HG03521 (cell line): ENCODE data around the gene POP7.
A peak's percentile ranks its signal among the peaks of the same experiment; 100 is the strongest.
"Not testable (repeated sequence)": the region's sequence is repeated elsewhere in the genome, so short reads cannot be mapped to it uniquely, and the experiment has no call there.

ENCODE experiments used
- ATAC-seq: cut with Tn5 transposase; IDR thresholded peaks from one replicate; pipeline ENCODE4 v1.9.1; 2021; ENCODE audit warnings: mild to moderate bottlenecking, moderate library complexity; ENCODE audit not compliant: unreplicated experiment

Gene POP7

DNA sequence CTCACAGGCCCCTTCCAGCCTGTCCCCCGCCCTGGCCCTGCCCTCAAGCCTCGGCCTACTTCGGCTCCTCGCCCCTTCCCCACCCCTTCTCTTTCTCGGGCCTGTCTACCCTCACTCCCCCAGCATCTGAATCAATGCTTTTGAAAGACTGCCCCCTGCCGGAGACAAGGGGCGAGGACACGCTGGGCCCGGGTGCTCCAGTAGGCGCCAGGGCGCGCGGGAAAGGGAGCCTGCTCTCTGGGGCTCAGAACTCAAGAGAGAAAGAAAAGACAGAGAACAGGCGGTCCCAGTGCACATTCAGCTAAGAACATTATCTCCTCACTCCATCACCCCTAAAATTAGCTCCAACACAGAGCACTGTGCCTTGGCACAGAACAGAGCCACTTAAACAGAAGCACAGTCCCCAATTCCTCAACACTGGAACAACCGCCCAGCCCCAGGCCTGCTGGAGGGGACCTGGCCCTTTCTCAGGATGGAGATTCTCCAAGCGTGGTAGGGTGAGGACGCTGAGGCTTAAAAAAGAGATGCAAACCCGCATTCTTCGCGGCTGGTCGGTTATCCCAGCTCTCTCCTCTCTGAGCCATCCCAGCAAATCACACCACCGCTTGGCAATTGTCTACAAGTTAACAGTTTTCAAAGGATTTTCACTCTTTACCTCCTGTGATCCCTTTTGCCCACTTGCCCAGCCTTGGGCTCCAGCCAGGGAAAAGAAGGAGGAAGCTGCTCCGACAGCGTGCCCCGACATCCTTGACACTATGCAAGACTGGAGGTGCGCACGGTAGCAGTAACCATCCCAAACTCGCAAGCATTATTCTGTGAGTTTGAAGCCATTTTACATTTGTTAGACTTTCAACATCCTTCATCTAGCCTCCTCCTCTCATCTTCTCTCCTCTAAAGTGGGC, 14.0 kb upstream of the POP7 start:
- ATAC-seq: no peak

DNA sequence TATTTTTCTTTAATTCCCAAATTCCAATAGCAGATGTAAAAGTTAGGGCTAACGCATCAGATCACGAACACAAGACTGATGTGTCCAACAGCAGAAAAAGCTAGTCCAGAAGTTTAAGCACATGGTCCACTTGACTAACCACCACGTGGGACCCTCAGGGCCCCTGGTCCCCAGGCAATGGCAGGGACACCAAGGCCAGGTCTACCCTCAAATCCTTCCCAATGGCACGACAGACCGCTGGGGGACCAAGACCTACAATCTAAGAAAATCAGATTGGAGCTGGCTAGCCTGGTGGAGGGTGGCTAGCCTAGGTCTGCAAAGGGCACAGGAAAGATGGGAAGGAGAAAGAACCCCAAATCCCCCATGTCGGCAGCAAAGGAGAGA, 13.4 kb upstream of the POP7 start:
- ATAC-seq: no peak

DNA sequence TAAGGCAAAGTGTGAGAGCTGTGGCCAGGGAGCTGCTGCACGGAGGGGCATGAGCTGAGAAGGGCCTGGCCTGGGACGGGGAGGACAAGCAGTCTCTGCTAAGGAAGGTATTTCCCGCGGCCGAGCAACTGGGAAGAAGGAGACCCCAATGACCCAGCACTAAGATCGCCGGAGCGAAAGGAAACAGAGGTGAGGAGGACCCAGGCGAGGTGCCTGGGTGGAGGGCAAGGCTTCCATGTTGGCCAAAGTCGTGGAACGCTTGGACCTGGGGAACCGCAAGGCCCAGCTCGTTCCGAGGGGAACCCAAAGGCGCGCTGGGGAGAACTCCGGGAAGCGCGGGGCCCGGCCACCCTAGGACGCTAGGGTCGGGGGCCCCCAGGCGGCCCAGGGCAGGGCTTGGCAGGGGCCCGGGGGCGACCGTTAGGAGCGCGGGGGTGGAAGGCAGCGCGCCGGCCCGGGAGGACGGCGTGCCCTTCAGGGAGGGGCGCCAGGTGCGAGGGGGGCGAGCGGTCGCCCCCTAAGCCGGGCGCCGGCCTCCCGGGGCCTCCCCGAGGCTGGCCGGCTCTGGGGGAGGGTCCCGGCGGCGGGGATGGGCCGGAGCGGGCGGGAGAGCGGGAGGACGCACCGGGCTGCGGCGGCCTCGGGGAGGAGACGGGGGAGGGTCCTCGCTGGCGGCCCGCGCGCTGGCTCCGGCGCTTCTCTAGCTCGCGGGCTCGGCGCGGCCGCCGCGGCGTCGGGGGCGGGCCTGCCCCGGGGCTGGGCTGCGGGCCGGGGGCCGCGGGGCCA, 12.4 kb upstream of the POP7 start:
- peak; percentile 14 for ATAC-seq

DNA sequence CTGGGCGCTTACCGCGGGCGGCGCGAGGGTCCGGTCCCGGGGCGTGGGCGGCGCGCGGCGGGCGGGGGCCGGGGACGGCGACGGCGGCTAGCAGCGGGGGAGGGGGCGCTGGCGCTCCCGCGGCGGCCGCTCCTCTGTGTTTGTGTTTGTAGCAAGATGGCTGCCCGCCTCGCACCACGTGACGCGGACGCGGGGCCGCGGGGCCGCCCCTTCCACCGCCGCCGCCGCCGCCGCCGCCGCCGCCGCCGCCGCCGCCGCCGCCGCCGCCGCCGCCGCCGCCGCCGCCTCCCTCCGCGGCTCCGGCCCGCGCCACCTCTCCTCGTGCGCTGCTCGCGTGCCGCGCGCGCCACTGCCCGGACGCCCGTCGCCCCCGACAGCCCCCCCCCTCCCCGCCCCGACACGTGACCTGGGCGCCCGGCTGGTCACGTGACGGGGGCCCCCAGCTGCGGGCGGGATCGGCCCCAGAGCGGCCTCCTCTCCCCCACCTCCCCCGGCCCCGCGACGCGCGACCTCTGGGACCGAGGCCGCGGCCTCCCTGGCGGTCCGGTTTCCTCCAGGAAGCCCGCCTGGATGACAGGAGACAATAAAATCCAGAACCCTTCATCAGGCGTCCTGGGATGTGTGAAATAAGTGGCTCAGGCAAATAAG, 11.7 kb upstream of the POP7 start, which contains the start of gene GIGYF1:
GIGYF1 (minus strand) TSS at position 153 of the 648 bp plus-strand sequence. CDS start 6,012 bp downstream, outside the sequence.
- peak; percentile 66 for ATAC-seq

DNA sequence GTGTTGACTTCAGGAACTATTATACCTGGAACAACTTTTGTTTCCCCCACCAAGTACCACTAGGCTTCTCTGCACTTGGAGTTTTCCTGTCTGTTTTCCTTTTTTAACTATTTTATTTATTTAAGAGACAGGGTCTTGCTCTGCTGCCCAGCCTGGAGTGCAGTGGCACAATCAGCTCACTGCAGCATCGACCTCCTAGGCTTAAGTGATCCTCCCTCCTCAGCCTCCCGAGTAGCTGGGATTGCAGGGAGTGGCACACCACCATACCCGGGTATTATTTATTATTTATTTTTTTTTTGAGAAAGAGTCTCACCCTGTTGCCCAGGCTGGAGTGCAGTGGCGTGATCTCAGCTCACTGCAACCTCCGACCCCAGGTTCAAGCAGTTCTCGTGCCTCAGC, 9.8 kb upstream of the POP7 start:
- ATAC-seq: no peak

DNA sequence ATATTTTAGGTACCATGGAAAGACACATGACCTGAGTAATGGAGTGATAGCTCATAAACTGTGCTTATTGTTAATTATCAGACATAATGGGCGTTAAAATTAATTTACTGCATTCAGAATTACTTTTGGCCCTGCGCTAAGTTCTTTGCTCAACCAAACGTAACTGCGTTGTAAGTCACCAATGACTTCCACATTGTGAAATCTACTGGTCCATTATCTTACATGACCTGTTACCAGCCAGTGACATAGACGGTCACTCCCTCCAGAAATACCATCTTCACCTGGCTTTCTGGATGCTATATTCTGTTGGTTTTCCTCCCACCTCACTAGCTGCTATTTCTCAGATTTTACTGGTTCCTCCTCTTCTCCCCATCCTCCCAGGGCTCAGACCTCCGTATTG, 6.9 kb upstream of the POP7 start:
- no peak for ATAC-seq

DNA sequence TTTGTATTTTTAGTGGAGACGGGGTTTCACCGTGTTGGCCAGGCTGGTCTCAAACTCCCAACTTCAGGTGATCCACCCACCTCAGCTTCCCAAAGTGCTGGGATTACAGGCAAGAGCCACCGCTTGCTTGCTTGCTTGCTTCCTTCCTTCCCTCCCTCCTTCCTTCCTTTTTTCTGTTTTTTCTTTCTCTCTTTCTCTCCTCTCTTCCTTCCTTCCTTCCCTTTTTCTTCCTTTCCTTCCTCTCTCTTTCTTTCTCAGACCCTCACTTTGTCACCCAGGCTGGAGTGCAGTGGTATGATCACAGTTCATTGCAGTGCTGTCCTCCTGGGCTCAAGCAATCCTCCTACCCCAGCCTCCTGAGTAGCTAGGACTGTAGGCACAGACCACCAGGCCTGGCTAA, 4.8 kb upstream of the POP7 start:
- ATAC-seq: not testable (repeated sequence)

DNA sequence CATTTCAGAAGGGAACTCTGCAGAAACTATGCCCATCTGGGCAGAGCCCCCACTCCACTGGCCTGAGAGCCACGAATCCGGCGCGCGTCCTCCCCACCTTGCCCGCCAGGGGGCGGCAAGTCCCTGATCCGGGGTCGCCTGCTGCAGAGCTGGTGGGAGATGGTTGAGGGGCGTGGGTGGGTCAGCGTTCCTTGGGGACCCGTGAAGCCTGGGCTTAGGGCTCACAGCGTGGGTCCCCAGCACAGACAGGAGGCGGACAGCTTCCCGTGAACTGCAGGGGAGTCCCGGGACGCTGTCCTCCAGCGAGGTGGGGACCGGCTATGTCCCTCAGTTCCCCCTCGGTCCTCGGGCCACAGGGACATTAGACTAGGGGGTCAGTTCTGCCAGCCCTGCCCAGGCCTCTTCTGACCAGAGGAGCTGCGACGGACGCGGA, 585 bp upstream of the POP7 start:
- peak; percentile 38 for ATAC-seq

DNA sequence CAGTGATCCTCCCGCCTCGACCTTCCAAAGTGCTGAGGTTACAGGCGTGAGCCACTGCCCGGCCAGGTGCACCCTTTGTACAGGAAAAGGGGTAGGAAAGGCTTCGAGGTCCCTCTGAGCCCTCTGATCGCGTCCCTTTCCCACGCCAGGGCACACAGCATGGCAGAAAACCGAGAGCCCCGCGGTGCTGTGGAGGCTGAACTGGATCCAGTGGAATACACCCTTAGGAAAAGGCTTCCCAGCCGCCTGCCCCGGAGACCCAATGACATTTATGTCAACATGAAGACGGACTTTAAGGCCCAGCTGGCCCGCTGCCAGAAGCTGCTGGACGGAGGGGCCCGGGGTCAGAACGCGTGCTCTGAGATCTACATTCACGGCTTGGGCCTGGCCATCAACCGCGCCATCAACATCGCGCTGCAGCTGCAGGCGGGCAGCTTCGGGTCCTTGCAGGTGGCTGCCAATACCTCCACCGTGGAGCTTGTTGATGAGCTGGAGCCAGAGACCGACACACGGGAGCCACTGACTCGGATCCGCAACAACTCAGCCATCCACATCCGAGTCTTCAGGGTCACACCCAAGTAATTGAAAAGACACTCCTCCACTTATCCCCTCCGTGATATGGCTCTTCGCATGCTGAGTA, 871 bp downstream of the POP7 start:
- no peak for ATAC-seq

DNA sequence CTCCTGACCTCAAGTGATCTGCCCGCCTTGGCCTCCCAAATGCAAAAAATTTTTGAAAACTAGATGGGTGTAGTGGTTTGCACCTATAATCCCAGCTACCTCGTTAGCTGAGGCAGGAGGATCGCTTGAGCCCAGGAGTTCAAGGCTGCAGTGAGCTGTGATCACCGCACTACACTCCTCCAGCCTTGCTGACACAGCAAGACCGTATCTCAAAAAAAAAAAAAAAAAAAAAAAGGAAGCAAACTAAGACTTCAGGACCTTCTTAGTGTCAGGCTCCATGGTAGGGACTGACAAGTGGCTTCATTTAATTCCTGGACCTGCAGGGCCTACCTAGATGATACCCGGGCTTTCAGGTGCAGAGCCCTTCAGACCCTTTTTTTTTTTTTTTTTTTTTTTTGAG, 2.5 kb downstream of the POP7 start:
- ATAC-seq: no peak

DNA sequence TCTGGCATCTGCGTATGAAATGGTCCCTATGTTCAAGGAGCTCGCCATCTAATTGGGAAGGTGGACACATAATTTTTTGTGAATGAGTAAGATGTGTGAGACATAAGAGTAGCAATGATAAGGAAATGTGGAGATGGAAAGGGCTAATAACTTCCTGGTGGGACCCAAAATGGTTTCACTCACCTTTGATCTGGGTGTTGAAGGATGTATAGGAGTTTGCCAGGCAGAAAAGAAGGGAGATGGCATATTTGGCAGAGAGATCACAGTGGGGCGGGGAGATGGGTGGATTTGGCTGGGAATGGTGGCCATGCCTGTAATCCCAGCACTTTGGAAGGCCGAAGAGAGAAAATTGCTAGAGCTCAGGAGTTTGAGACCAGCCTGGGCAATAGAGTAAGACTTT, 4.5 kb downstream of the POP7 start:
- ATAC-seq: no peak

DNA sequence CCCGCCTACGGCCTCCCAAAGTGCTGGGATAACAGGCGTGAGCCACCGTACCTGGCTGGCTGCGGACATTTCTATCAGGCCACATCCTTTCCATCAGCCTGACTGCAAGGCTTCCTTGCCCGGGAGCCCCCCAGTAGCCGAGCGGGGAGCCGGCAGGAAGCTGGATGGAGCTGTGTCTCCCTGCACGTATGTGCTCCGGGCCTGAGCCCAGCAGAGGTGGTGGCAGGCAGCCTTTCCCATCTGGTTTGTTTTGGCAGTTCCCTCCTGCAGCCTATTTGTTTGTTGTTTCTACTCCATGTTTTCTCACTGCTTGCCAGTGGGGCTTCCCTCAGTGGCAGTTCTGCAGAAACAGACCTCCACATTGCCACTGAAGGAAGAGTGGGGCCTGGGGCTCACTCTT, 5.4 kb downstream of the POP7 start:
- ATAC-seq: no peak

DNA sequence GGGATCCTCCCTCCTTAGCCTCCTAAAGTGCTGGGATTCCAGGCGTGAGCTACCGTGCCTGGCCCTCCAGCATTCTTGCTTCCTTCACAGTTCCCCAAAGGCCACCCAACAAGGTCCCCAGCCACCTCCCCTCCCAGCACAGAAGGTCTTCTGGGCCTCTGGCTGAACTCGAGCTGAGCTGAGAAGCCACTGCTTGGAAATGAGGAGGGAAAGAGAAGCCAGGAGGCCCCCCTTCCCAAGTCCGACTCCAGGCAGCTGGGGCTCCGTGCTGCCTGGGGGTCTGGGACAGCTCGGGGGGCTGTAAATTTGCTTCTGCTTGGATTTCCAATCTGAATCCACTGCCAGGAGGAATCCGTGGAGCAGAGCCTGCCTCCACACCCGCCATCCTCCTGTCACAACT, 8.8 kb downstream of the POP7 start:
- no peak for ATAC-seq

DNA sequence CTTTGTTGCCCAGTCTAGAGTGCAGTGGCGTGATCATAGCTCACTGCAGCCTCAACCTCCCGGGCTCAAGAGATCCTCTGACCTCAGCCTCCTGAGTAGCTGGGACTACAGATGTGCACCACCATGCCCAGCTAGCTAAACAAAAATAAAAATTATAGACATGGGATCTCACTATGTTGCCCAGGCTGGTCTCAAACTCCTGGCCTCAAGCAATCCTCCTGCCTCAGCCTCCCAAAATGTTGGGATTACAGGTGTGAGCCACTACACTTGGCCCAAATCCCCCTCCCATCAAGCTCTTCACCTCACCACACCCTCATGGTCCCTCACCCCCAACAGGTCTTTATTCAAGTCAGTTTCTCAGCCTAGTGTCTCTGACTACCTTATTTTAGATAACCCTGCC, 11.2 kb downstream of the POP7 start:
- not testable (repeated sequence) for ATAC-seq

DNA sequence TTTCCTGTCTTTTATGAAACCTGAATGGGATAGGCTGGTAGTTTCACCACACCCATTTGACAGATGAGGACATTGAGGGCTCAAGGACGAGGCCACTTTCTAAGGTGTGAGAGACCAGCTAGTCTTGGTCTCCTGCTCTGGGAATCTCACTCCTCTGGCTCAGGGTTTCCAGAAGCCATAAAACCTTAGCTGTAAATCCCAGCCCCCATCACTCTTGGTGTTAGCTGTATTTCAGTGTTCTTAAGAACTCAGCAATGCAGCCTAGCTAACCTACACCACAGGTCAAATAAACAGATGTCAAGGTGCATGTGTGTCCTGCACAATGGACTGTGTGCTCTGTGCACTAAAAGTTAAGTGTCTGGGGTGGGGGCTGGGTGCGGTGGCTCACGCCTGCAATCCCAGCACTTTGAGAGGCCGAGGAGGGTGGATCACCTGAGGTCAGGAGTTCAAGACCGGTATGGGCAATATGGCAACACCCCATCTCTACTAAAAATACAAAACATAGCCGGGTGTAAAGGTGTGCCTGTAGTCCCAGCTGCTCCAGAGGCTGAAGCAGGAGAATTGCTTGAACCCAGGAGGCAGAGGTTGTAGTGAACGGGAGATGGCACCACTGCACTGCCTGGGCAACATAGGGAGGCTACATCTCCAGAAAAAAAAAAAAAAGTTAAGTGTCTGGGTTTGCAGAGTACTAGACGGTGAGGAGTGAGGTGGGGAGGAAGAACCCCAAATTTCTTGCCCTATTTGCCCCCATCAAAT, 13.8 kb downstream of the POP7 start:
- no peak for ATAC-seq

DNA sequence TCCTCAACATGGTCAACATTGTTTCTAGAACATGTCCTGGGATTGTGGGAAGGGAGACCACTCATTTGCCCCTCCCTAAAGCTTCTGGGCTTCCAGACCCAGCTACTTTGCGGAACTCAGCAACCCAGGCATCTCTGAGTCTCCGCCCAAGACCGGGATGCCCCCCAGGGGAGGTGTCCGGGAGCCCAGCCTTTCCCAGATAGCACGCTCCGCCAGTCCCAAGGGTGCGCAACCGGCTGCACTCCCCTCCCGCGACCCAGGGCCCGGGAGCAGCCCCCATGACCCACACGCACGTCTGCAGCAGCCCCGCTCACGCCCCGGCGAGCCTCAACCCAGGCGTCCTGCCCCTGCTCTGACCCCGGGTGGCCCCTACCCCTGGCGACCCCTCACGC, 14.4 kb downstream of the POP7 start, which contains the start of gene EPO:
EPO (plus strand) TSS at position 190 of the 392 bp plus-strand sequence. CDS start 513 bp downstream, outside the sequence.
- ATAC-seq: no peak

DNA sequence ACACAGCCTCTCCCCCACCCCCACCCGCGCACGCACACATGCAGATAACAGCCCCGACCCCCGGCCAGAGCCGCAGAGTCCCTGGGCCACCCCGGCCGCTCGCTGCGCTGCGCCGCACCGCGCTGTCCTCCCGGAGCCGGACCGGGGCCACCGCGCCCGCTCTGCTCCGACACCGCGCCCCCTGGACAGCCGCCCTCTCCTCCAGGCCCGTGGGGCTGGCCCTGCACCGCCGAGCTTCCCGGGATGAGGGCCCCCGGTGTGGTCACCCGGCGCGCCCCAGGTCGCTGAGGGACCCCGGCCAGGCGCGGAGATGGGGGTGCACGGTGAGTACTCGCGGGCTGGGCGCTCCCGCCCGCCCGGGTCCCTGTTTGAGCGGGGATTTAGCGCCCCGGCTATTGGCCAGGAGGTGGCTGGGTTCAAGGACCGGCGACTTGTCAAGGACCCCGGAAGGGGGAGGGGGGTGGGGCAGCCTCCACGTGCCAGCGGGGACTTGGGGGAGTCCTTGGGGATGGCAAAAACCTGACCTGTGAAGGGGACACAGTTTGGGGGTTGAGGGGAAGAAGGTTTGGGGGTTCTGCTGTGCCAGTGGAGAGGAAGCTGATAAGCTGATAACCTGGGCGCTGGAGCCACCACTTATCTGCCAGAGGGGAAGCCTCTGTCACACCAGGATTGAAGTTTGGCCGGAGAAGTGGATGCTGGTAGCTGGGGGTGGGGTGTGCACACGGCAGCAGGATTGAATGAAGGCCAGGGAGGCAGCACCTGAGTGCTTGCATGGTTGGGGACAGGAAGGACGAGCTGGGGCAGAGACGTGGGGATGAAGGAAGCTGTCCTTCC, 15.0 kb downstream of the POP7 start:
- no peak for ATAC-seq

DNA sequence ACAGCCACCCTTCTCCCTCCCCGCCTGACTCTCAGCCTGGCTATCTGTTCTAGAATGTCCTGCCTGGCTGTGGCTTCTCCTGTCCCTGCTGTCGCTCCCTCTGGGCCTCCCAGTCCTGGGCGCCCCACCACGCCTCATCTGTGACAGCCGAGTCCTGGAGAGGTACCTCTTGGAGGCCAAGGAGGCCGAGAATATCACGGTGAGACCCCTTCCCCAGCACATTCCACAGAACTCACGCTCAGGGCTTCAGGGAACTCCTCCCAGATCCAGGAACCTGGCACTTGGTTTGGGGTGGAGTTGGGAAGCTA, 15.5 kb downstream of the POP7 start:
- ATAC-seq: no peak

DNA sequence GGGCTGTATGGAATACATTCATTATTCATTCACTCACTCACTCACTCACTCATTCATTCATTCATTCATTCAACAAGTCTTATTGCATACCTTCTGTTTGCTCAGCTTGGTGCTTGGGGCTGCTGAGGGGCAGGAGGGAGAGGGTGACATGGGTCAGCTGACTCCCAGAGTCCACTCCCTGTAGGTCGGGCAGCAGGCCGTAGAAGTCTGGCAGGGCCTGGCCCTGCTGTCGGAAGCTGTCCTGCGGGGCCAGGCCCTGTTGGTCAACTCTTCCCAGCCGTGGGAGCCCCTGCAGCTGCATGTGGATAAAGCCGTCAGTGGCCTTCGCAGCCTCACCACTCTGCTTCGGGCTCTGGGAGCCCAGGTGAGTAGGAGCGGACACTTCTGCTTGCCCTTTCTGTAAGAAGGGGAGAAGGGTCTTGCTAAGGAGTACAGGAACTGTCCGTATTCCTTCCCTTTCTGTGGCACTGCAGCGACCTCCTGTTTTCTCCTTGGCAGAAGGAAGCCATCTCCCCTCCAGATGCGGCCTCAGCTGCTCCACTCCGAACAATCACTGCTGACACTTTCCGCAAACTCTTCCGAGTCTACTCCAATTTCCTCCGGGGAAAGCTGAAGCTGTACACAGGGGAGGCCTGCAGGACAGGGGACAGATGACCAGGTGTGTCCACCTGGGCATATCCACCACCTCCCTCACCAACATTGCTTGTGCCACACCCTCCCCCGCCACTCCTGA, 16.7 kb downstream of the POP7 start:
- ATAC-seq: no peak
